Measurements from ENCODE around the gene PDGFD.

PDGFD gene

DNA sequence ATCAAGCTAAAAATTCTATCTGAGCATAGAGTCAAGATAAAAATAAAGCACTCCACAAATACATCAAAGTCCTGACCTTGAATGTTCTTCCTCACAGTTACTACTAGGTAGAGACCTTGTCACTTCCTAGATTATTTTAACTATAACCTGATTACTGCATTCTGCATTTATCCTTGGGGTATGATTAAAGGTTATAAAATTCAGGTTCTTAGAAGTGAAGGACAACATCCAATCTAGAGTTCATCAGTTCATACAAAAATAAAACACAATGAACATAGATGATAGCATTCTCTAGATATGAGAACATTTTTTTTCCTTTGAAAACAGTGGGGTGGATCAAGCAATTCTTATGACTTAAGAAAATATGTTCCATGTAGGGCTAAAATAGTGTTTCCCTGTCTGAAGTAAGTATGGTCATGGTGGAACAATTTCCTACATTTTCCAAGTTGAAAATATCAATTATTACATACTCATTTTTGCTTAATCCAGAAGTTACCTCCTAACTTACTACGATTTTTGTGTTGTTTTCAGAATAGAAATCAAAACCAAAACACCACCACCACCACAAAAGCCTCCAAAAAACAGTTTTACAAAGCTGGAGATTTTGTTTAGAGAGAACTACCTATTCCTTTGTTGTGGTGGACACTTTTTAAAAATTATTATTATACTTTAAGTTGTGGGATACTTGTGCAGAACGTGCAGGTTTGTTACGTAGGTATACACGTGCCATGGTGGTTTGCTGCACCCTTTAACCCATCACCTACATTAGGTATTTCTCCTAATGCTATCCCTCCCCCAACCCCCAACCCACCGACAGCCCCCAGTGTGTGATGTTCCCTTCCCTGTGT is 239.6 kb downstream of the PDGFD start:
- Histone ChIP-seq H3K9me3 (ENCODE audit: insufficient read depth, low read length, severe bottlenecking) (no peaks in the 10 kb centered on the region), H3K4me3 (ENCODE audit: low read depth in 1 of 2, low read length in 2 of 2) (no peak overlapping the region), H2AFZ (ENCODE audit: low read depth, low read length) (no peak overlapping the region), H3K36me3 (ENCODE audit: insufficient read depth, low read length) (no peaks in the 10 kb centered on the region), H3K79me2 (ENCODE audit: insufficient read depth, low read length) (no peaks in the 10 kb centered on the region), H3K9ac (ENCODE audit: low read depth, low read length) (no peak overlapping the region), H3K4me2 (ENCODE audit: insufficient read depth, low read length) (no peak overlapping the region), H3K27ac (ENCODE audit: low read length) (no peak overlapping the region), H4K20me1 (ENCODE audit: insufficient read depth, low read length) (no peaks in the 10 kb centered on the region), H3K4me1 (ENCODE audit: insufficient read depth, low read length) (no peaks in the 10 kb centered on the region), H3K27me3 (ENCODE audit: insufficient read depth, low read length, poor library complexity) (no peaks in the 10 kb centered on the region)
- no peak for DNase-seq
- ATAC-seq (ENCODE audit: insufficient read depth, low read depth), result no peak
- no peak for TF ChIP-seq EZH2 (IDR thresholded peaks at IDR 0.05; ENCODE audit: borderline replicate concordance, low read depth, low read length, severe bottlenecking)
- no peak for TF ChIP-seq CTCF (IDR thresholded peaks at IDR 0.05; ENCODE audit: borderline replicate concordance, extremely low read depth, low read length, poor library complexity, severe bottlenecking)

GRCh38 chr11:103923451-103923931 is 240.5 kb downstream of the PDGFD start:
- H2AFZ ChIP-seq (ENCODE audit: low read depth, low read length), result no peak overlapping the region
- no peak for ATAC-seq (ENCODE audit: insufficient read depth, low read depth)
- TF ChIP-seq CTCF (IDR thresholded peaks at IDR 0.05; ENCODE audit: borderline replicate concordance, extremely low read depth, low read length, poor library complexity, severe bottlenecking) (no peak), EZH2 (IDR thresholded peaks at IDR 0.05; ENCODE audit: borderline replicate concordance, low read depth, low read length, severe bottlenecking) (no peak)
- H3K4me3 ChIP-seq (ENCODE audit: low read depth in 1 of 2, low read length in 2 of 2), result no peak overlapping the region
- no peaks in the 10 kb centered on the region for H3K4me1 ChIP-seq (ENCODE audit: insufficient read depth, low read length)
- H3K79me2 ChIP-seq (ENCODE audit: insufficient read depth, low read length), result no peaks in the 10 kb centered on the region
- no peak overlapping the region for H3K27ac ChIP-seq (ENCODE audit: low read length)
- no peaks in the 10 kb centered on the region for H3K36me3 ChIP-seq (ENCODE audit: insufficient read depth, low read length)
- DNase-seq, result no peak
- H4K20me1 ChIP-seq (ENCODE audit: insufficient read depth, low read length), result no peaks in the 10 kb centered on the region
- no peak overlapping the region for H3K4me2 ChIP-seq (ENCODE audit: insufficient read depth, low read length)
- no peak overlapping the region for H3K9ac ChIP-seq (ENCODE audit: low read depth, low read length)
- no peaks in the 10 kb centered on the region for H3K9me3 ChIP-seq (ENCODE audit: insufficient read depth, low read length, severe bottlenecking)
- H3K27me3 ChIP-seq (ENCODE audit: insufficient read depth, low read length, poor library complexity), result no peaks in the 10 kb centered on the region

GRCh38 chr11:103920933-103921332 is 243.0 kb downstream of the PDGFD start:
- no peak for DNase-seq
- Histone ChIP-seq H3K79me2 (ENCODE audit: insufficient read depth, low read length) (no peaks in the 10 kb centered on the region), H3K27me3 (ENCODE audit: insufficient read depth, low read length, poor library complexity) (no peaks in the 10 kb centered on the region), H3K4me3 (ENCODE audit: low read depth in 1 of 2, low read length in 2 of 2) (no peak overlapping the region), H3K9ac (ENCODE audit: low read depth, low read length) (no peak overlapping the region), H3K4me2 (ENCODE audit: insufficient read depth, low read length) (no peak overlapping the region), H3K4me1 (ENCODE audit: insufficient read depth, low read length) (no peaks in the 10 kb centered on the region), H3K36me3 (ENCODE audit: insufficient read depth, low read length) (no peaks in the 10 kb centered on the region), H3K9me3 (ENCODE audit: insufficient read depth, low read length, severe bottlenecking) (no peaks in the 10 kb centered on the region), H4K20me1 (ENCODE audit: insufficient read depth, low read length) (no peaks in the 10 kb centered on the region), H3K27ac (ENCODE audit: low read length) (no peak overlapping the region), H2AFZ (ENCODE audit: low read depth, low read length) (no peak overlapping the region)
- TF ChIP-seq CTCF (IDR thresholded peaks at IDR 0.05; ENCODE audit: borderline replicate concordance, extremely low read depth, low read length, poor library complexity, severe bottlenecking) (no peak), EZH2 (IDR thresholded peaks at IDR 0.05; ENCODE audit: borderline replicate concordance, low read depth, low read length, severe bottlenecking) (no peak)
- ATAC-seq (ENCODE audit: insufficient read depth, low read depth), result no peak
